ENCODE data around the gene ENTPD1.

DNA sequence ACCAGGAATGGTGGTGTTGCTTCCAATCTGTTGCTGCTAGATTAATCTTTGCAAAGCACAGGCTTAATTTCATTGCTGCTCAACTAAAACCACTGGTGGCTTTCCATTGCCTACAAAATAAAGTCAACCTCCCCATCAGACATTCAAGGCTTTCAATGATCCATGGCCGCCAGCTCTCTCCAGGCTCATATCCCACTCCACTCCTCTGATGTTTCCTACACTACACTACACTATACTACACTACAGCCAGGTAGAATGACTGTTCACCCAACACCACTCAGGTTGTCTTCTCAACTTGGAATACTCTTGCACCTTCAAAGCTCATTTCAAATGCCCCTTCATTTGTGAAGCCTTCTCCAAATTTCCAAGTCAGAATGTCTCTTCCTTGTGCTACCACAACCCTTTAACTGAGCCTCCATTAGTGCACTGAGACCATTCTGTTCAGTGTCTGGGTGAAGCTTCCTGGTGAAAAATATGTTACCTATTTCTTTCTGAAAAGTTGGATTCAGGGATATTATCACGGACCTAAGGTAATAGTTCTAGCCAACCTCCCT is 116.3 kb downstream of the ENTPD1 start:
- TF ChIP-seq, protein P1, sequence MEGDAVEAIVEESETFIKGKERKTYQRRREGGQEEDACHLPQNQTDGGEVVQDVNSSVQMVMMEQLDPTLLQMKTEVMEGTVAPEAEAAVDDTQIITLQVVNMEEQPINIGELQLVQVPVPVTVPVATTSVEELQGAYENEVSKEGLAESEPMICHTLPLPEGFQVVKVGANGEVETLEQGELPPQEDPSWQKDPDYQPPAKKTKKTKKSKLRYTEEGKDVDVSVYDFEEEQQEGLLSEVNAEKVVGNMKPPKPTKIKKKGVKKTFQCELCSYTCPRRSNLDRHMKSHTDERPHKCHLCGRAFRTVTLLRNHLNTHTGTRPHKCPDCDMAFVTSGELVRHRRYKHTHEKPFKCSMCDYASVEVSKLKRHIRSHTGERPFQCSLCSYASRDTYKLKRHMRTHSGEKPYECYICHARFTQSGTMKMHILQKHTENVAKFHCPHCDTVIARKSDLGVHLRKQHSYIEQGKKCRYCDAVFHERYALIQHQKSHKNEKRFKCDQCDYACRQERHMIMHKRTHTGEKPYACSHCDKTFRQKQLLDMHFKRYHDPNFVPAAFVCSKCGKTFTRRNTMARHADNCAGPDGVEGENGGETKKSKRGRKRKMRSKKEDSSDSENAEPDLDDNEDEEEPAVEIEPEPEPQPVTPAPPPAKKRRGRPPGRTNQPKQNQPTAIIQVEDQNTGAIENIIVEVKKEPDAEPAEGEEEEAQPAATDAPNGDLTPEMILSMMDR (IDR thresholded peaks at IDR 0.05; ENCODE audit: insufficient read depth, low read length, poor library complexity, severe bottlenecking): no peak
- no peak for TF ChIP-seq EZH2phosphoT487 (conservative IDR thresholded peaks at IDR 0.05; ENCODE audit: low read length)

All from SU-DHL-6 (cell line).